ENCODE results near the gene LHX3. TPM values are rescaled to one million over a fixed set of nuclear protein-coding genes. Genes with fewer than 3 reads are reported as not detected.

LHX3 gene
- total and polyA plus RNA-seq, 10 donors = not detected

GRCh38 chr9:136172412-136173079 is 32.4 kb downstream of the LHX3 start:
- Histone ChIP-seq H3K27ac (no peak overlapping the region), H3K36me3 (no peaks in the 10 kb centered on the region), H3K27me3 (replicated peaks in 1 of 7) (peaks cover 0 to 58% (median 22%) of the 10 kb centered on the region in 7 donors), H3K4me3 (no peak overlapping the region), H3K4me1 (peaks cover 0 to 7% (median 0%) of the 10 kb centered on the region in 6 donors), H3K9me3 (no peaks in the 10 kb centered on the region)
- no peak for TF ChIP-seq CTCF (IDR thresholded peaks at IDR 0.05 in 8 of 11, conservative IDR thresholded peaks at IDR 0.05 in 3 of 11)
- no peak for TF ChIP-seq POLR2AphosphoS5 (IDR thresholded peaks at IDR 0.05)
- no peak for TF ChIP-seq POLR2A (IDR thresholded peaks at IDR 0.05)
- WGBS, 5 donors = 79 to 88% (median 84%) methylated on average over 16 of the region's 16 CpGs
- no peak for DNase-seq
- intact Hi-C loops (cut with DNase I; ENCODE audit: low total_unique reads) = loop anchor here (5.0 kb wide), 1 partner anchor 110 kb away; no protein-coding TSS in a partner anchor

GRCh38 chr9:136171801-136172411 is 33.0 kb downstream of the LHX3 start:
- Histone ChIP-seq H3K9me3 (no peaks in the 10 kb centered on the region), H3K4me1 (peaks cover 0 to 7% (median 0%) of the 10 kb centered on the region in 6 donors), H3K27ac (no peak overlapping the region), H3K4me3 (no peak overlapping the region), H3K36me3 (no peaks in the 10 kb centered on the region), H3K27me3 (replicated peaks in 1 of 7) (peaks cover 0 to 52% (median 22%) of the 10 kb centered on the region in 7 donors)
- WGBS, 5 donors = 73 to 82% (median 75%) methylated on average over 10 to 11 of the region's 11 CpGs
- intact Hi-C loops (cut with DNase I; ENCODE audit: low total_unique reads) = loop anchor here (5.0 kb wide), 1 partner anchor 110 kb away; no protein-coding TSS in a partner anchor
- DNase-seq = no peak
- no peak for TF ChIP-seq CTCF (IDR thresholded peaks at IDR 0.05 in 8 of 11, conservative IDR thresholded peaks at IDR 0.05 in 3 of 11)
- TF ChIP-seq POLR2AphosphoS5 (IDR thresholded peaks at IDR 0.05) = no peak
- no peak for TF ChIP-seq POLR2A (IDR thresholded peaks at IDR 0.05)

GRCh38 chr9:136171009-136171800 is 33.7 kb downstream of the LHX3 start:
- H3K9me3 ChIP-seq = no peaks in the 10 kb centered on the region
- no peak overlapping the region for H3K4me3 ChIP-seq
- intact Hi-C loops (cut with DNase I; ENCODE audit: low total_unique reads) = loop anchor here (5.0 kb wide), 1 partner anchor 111 kb away; no protein-coding TSS in a partner anchor
- DNase-seq = no peak
- H3K27me3 ChIP-seq (replicated peaks in 1 of 7) = peaks cover 0 to 47% (median 22%) of the 10 kb centered on the region in 7 donors
- no peak overlapping the region for H3K27ac ChIP-seq
- H3K4me1 ChIP-seq = peaks cover 0 to 7% (median 0%) of the 10 kb centered on the region in 6 donors
- TF ChIP-seq CTCF (IDR thresholded peaks at IDR 0.05 in 8 of 11, conservative IDR thresholded peaks at IDR 0.05 in 3 of 11) (no peak), POLR2AphosphoS5 (IDR thresholded peaks at IDR 0.05) (no peak), POLR2A (IDR thresholded peaks at IDR 0.05) (no peak)
- H3K36me3 ChIP-seq = no peaks in the 10 kb centered on the region
- 57 to 66% (median 62%) methylated on average over 15 to 16 of the region's 16 CpGs for WGBS, 5 donors
